ENCODE measurements around the gene ECHS1.

ECHS1 gene

GRCh38 chr10:133342942-133343341 is 30.2 kb downstream of the ECHS1 start:
- H3K4me3 ChIP-seq (ENCODE audit: control insufficient read depth, low read depth, low read length) = no peak overlapping the region
- DNase-seq (ENCODE audit: low read depth) = no peak
- TF ChIP-seq, protein P1, sequence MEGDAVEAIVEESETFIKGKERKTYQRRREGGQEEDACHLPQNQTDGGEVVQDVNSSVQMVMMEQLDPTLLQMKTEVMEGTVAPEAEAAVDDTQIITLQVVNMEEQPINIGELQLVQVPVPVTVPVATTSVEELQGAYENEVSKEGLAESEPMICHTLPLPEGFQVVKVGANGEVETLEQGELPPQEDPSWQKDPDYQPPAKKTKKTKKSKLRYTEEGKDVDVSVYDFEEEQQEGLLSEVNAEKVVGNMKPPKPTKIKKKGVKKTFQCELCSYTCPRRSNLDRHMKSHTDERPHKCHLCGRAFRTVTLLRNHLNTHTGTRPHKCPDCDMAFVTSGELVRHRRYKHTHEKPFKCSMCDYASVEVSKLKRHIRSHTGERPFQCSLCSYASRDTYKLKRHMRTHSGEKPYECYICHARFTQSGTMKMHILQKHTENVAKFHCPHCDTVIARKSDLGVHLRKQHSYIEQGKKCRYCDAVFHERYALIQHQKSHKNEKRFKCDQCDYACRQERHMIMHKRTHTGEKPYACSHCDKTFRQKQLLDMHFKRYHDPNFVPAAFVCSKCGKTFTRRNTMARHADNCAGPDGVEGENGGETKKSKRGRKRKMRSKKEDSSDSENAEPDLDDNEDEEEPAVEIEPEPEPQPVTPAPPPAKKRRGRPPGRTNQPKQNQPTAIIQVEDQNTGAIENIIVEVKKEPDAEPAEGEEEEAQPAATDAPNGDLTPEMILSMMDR (conservative IDR thresholded peaks at IDR 0.05; ENCODE audit: control insufficient read depth, insufficient read depth, low read depth, low read length) = no peak

- TF ChIP-seq, protein P1 (conservative IDR thresholded peaks at IDR 0.05; ENCODE audit: control insufficient read depth, insufficient read depth, low read depth, low read length) = no peak
- DNase-seq (ENCODE audit: low read depth) = no peak
- H3K4me3 ChIP-seq (ENCODE audit: control insufficient read depth, low read depth, low read length) = no peak overlapping the region
Observed at GRCh38 chr10:133341983-133342382, 31.2 kb downstream of the ECHS1 start.

GRCh38 chr10:133339708-133340380 is 33.3 kb downstream of the ECHS1 start:
- DNase-seq (ENCODE audit: low read depth) = no peak
- TF ChIP-seq, protein P1 (conservative IDR thresholded peaks at IDR 0.05; ENCODE audit: control insufficient read depth, insufficient read depth, low read depth, low read length) = no peak
- H3K4me3 ChIP-seq (ENCODE audit: control insufficient read depth, low read depth, low read length) = no peak overlapping the region

- H3K4me3 ChIP-seq (ENCODE audit: control insufficient read depth, low read depth, low read length) = no peak overlapping the region
- DNase-seq (ENCODE audit: low read depth) = no peak
- TF ChIP-seq, protein P1 (conservative IDR thresholded peaks at IDR 0.05; ENCODE audit: control insufficient read depth, insufficient read depth, low read depth, low read length) = no peak
Observed at GRCh38 chr10:133338080-133339071, 34.8 kb downstream of the ECHS1 start.

DNA sequence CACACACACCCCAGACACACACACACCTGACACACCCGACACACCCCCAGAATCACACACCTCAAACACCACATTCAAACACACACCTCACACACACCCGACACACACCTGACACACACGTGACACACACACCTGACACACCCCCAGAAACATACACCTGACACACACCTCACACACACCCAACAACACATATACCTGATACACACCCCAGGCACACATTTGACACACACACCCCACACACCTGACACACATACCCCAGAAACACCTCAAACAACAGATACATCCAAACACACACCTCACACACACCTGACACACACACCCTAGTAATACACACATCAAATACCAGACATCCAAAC is 35.8 kb downstream of the ECHS1 start:
- no peak for DNase-seq (ENCODE audit: low read depth)
- TF ChIP-seq, protein P1 (conservative IDR thresholded peaks at IDR 0.05; ENCODE audit: control insufficient read depth, insufficient read depth, low read depth, low read length) = no peak
- H3K4me3 ChIP-seq (ENCODE audit: control insufficient read depth, low read depth, low read length) = no peak overlapping the region

DNA sequence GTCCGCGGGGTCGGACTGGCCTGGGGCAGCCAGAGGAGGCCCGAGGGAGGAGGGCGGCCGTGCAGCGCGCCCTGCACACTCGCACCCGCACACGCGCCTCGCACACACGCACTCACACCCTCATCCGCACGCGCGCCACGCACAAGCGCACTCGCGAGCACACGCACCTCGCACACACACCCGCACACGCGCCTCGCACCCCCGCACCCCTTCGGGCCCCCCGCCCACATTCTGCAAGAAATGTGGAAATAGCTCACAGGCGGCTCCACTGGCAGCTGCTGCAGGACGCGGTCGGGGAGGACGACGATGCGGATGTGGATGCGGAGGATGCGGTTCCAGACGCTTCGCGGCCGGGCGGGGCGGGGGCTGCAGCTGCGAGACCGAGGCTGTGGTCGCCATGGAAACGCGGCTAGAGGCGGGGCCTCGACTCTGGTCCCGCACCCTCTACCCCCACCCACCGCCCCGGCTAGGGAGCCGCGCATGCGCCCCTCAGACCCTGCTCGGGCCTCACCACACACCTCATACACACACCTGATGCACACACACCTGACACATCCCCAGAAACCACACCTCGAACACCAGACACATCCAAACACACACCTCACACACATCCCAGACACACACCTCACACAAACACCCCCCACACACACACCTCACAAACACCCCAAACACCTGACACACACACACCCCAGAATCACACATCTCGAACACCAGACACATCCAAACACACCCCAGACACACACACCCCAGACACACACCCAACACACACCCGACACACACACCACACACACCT is 36.4 kb downstream of the ECHS1 start, which contains the start of gene CALY:
CALY (minus strand) TSS at position 320 of the 793 bp plus-strand sequence. CDS start 7,907 bp downstream, outside the sequence.
- DNase-seq (ENCODE audit: low read depth) = no peak
- no peak within 1 kb of the TSS for H3K4me3 ChIP-seq (ENCODE audit: control insufficient read depth, low read depth, low read length)
- TF ChIP-seq, protein P1 (conservative IDR thresholded peaks at IDR 0.05; ENCODE audit: control insufficient read depth, insufficient read depth, low read depth, low read length) = no peak

Data from fibroblast of mammary gland (primary cell).